ENCODE results near the gene TMED10. TPM values are rescaled to one million over a fixed set of nuclear protein-coding genes. Genes with fewer than 3 reads are reported as not detected.

The TMED10 gene
- total and polyA plus RNA-seq, 5 experiments from 2014 or later = 130 to 318 (median 219) TPM

DNA sequence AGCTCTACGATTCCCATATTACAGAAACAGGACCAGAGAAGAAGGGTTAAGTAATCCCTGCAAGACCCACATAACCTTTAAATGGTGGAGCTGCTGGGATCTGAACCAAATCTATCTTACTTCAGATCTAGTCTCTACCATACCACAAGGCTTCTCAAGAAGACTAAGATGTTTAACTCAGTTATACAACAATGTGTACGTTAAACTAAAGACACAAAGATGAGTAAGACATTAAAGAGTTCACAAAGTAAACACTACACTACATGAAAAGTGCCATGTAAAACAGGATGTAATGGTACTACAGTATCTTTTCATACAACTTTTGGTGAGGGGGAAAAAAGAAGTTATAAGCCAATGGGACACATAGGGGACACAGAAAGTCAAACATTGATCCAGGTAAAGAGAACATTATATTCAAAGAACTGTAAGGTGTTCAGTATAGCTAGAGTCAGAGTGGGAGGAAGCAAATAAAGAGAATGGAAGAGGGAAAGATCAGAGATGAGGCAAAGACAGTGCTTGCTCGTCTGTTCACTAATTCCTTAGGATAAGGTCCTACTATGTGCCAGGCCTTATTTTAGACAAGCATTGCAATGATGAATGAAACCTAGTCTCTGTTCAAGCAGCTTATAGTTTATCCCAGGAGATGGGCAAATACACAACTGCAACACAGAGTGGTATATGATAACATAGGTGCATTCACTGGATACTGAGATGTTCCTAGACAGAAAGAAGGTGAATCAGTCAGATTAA is 7.7 kb downstream of the TMED10 start:
- no peak for ATAC-seq
- peak overlapping the region in 4 of 10 donors; percentile 4 to 36 (median 32) for H3K27ac Mint-ChIP-seq

GRCh38 chr14:75167325-75167724 is 9.1 kb downstream of the TMED10 start:
- Mint-ChIP-seq H3K9me3 (no peaks in the 10 kb centered on the region), H3K36me3 (peaks cover 0 to 21% (median 0%) of the 10 kb centered on the region in 3 donors), H3K4me1 (peaks cover 25 to 80% (median 73%) of the 10 kb centered on the region in 4 donors), H3K4me3 (peak overlapping the region in 2 of 10 donors; percentile 9 to 24), H3K27me3 (no peaks in the 10 kb centered on the region), H3K27ac (peak overlapping the region in 2 of 10 donors; percentile 8 to 13)
- ATAC-seq (no peak), DNase-seq (no peak)
- POLR2A ChIA-PET = no interaction called here

More for the DNA sequence above, 7.7 kb downstream of the TMED10 start:
- H3K4me3 Mint-ChIP-seq = peak overlapping the region in 5 of 10 donors; percentile 8 to 76 (median 33)
- peaks cover 0 to 23% (median 0%) of the 10 kb centered on the region in 3 donors for H3K36me3 Mint-ChIP-seq
- peaks cover 26 to 84% (median 79%) of the 10 kb centered on the region in 4 donors for H3K4me1 Mint-ChIP-seq
- H3K27me3 Mint-ChIP-seq = no peaks in the 10 kb centered on the region
- no peak for DNase-seq
- POLR2A ChIA-PET = interaction anchor here (0.6 kb wide), 1 partner anchor 42 kb away, joined by 5 read pairs; the partner anchor contains the start of gene NEK9
- H3K9me3 Mint-ChIP-seq = no peaks in the 10 kb centered on the region

DNA sequence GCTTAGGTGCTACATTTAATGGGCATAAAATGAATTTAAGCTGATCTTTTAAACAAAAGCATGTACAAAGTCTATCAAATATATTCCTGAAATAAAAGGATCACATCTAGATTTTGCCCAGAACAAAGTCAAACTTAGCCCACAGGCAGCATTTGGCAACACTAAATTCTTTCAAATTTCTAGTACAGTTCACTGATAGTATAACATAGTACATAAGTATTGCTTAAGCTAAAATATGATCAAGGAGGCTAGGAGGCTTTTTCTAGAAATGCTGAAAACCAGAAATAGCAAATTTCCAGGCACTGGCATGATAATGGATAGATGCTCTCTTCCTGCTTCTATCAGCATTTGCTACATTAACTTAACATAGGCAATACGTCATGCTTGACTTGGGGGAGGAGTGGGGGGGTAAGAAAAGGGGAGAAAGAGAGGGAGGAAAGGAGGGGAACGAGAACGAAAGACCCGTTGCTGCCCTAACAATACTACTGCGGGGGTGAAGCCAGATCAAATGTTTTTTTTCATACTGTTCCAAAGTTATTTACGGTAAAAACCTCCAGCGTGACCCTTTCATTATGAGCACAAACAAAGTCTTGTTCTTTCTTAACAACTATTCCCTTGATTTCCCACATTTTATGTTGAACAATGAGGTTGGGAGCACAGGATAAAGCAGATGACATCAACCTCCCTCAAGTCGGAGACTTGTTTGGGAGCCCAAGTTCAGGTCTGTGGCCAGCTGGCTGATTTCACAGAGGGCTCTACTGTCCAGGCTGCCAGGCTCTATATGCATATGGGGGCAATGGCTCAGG is 10.6 kb downstream of the TMED10 start:
- no peak overlapping the region for H3K4me3 Mint-ChIP-seq
- POLR2A ChIA-PET = no interaction called here
- no peak overlapping the region for H3K27ac Mint-ChIP-seq
- H3K27me3 Mint-ChIP-seq = no peaks in the 10 kb centered on the region
- DNase-seq (no peak), ATAC-seq (no peak)
- H3K9me3 Mint-ChIP-seq = no peaks in the 10 kb centered on the region
- H3K36me3 Mint-ChIP-seq = peaks cover 0 to 15% (median 0%) of the 10 kb centered on the region in 3 donors
- peaks cover 28 to 80% (median 71%) of the 10 kb centered on the region in 4 donors for H3K4me1 Mint-ChIP-seq

- H3K9me3 Mint-ChIP-seq = no peaks in the 10 kb centered on the region
- ATAC-seq (no peak), DNase-seq (no peak)
- H3K27me3 Mint-ChIP-seq = no peaks in the 10 kb centered on the region
- H3K36me3 Mint-ChIP-seq = peaks cover 0 to 15% (median 0%) of the 10 kb centered on the region in 3 donors
- H3K4me1 Mint-ChIP-seq = peaks cover 32 to 80% (median 70%) of the 10 kb centered on the region in 4 donors
- H3K27ac Mint-ChIP-seq = peak overlapping the region in 1 of 10 donors; percentile 60
- H3K4me3 Mint-ChIP-seq = no peak overlapping the region
- POLR2A ChIA-PET = no interaction called here
Measured at GRCh38 chr14:75164809-75165208, 11.6 kb downstream of the TMED10 start.

DNA sequence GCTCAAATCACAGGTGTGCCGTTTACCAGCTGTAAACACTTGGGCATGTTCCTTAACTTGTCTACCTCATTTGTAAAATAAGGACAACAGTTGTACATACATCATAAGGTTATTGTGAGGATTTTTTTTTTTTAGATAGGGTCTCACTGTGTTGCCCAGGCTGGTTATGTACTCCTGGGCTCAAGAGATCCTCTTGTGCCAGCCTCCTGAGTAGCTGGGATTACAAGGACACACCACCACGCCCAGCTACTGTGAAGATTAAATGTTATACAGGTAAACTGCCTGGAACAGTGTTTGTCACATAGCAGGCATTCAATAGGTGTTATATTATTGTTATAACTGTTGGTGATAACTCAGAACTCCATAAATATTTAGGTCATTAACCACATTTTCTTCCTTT is 12.7 kb downstream of the TMED10 start:
- no peak for DNase-seq
- no peak for ATAC-seq
- peaks cover 0 to 13% (median 0%) of the 10 kb centered on the region in 3 donors for H3K36me3 Mint-ChIP-seq
- H3K4me1 Mint-ChIP-seq = peaks cover 31 to 81% (median 71%) of the 10 kb centered on the region in 4 donors
- no peak overlapping the region for H3K27ac Mint-ChIP-seq
- no peak overlapping the region for H3K4me3 Mint-ChIP-seq
- H3K27me3 Mint-ChIP-seq = no peaks in the 10 kb centered on the region
- POLR2A ChIA-PET = interaction anchor here (0.6 to 0.7 kb wide), 2 partner anchors 22 to 121 kb away, joined by 3 to 9 read pairs; no protein-coding TSS in a partner anchor
- no peaks in the 10 kb centered on the region for H3K9me3 Mint-ChIP-seq

DNA sequence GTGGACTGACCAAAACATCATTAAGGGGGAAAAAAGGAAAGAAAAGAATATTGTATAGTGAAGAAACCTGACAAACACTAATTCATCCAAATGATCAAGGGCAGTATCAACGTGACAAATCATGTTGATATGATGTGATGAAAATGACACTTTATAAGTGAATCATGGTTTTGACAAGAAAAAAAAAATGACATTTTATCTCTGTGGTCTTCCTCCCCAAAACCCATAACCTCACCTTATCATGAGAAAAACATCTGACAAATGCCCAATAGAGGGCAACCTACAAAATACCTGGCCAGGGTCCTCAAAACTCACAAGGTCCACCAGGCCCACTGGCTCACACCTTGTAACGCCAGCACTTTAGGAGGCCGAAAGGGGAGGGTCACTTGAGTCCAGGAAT is 13.8 kb downstream of the TMED10 start:
- Mint-ChIP-seq H3K36me3 (peaks cover 0 to 12% (median 0%) of the 10 kb centered on the region in 3 donors), H3K4me1 (peaks cover 25 to 74% (median 63%) of the 10 kb centered on the region in 4 donors)

DNA sequence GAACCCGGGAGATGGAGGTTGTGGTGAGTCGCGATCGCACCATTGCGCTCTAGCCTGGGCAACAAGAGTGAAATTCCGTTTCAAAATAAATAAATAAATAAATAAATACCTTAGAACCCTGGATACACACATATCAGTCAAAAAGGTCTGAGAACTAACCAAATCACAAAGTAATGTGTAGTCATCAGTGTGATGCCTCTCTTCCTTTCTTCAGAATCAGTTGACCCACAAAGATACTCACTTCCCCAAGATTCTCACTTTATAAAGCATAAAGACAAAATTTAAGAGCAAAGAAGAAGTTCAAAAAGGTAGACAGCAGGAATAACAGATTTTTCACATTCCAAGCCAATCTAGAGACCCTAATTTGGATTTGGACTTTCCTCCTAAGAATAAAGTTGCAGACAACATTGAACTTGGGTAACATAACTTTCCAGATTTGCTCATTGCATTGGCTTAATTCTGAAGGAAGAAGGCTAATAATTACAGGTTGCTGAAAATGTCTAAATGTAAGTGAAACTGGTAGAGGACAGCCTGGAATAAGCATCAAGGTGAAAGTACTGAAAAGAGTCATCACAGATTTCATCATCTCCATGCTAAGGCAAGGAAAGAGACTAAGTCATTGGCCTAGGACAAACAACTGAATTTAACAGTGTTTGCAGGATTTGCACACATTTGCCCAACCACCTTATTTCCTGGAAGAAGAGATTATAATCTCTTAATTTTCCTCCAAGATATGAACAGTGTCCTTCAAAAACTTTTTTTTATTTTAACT is 17.4 kb downstream of the TMED10 start:
- no peak overlapping the region for H3K4me3 Mint-ChIP-seq

More for the DNA sequence above, 13.8 kb downstream of the TMED10 start:
- Mint-ChIP-seq H3K27ac (peak overlapping the region in 5 of 10 donors; percentile 11 to 76 (median 45)), H3K4me3 (no peak overlapping the region), H3K27me3 (no peaks in the 10 kb centered on the region), H3K9me3 (no peaks in the 10 kb centered on the region)
- ATAC-seq (no peak), DNase-seq (no peak)
- POLR2A ChIA-PET = no interaction called here

GRCh38 chr14:75156901-75157300 is 19.5 kb downstream of the TMED10 start:
- ATAC-seq = peak; percentile 89 to 96
- peak in 3 of 10 donors; percentile 15 to 40 (median 39) for DNase-seq
- peak overlapping the region in 6 of 10 donors; percentile 9 to 52 (median 30) for H3K4me3 Mint-ChIP-seq
- no peaks in the 10 kb centered on the region for H3K27me3 Mint-ChIP-seq
- POLR2A ChIA-PET = no interaction called here
- no peaks in the 10 kb centered on the region for H3K9me3 Mint-ChIP-seq
- peaks cover 31 to 69% (median 61%) of the 10 kb centered on the region in 4 donors for H3K4me1 Mint-ChIP-seq
- H3K27ac Mint-ChIP-seq = peak overlapping the region in 7 of 10 donors; percentile 5 to 67 (median 49)
- H3K36me3 Mint-ChIP-seq = peaks cover 0 to 9% (median 2%) of the 10 kb centered on the region in 3 donors

More for the DNA sequence above, 17.4 kb downstream of the TMED10 start:
- ATAC-seq (no peak), DNase-seq (no peak)
- Mint-ChIP-seq H3K4me1 (peaks cover 31 to 71% (median 64%) of the 10 kb centered on the region in 4 donors), H3K36me3 (peaks cover 0 to 10% (median 0%) of the 10 kb centered on the region in 3 donors), H3K9me3 (no peaks in the 10 kb centered on the region), H3K27me3 (no peaks in the 10 kb centered on the region), H3K27ac (peak overlapping the region in 5 of 10 donors; percentile 12 to 66 (median 41))
- POLR2A ChIA-PET = no interaction called here

GRCh38 chr14:75156111-75156510 is 20.3 kb downstream of the TMED10 start:
- H3K27me3 Mint-ChIP-seq = no peaks in the 10 kb centered on the region

DNA sequence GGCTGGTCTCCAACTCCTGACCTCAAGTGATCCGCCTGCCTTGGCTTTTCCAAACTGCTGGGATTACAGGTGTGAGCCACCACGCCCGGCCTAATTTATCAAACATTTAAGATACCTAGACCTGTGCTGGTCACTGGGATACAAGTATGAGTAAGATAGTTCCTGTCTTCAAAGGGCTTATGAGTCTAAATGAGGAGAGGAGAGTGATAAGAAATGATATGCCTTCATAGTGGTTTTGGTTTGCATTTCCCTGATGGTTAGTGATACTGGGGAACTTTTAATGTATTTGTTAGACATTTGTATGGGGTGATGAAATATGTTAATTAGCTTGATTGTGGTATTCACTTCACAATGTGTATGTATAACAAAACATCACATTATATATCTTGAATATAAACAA is 21.2 kb downstream of the TMED10 start:
- Mint-ChIP-seq H3K4me1 (peaks cover 22 to 57% (median 52%) of the 10 kb centered on the region in 4 donors), H3K27me3 (no peaks in the 10 kb centered on the region), H3K27ac (peak overlapping the region in 2 of 10 donors; percentile 5 to 47), H3K9me3 (no peaks in the 10 kb centered on the region), H3K4me3 (no peak overlapping the region), H3K36me3 (peaks cover 2 to 21% (median 3%) of the 10 kb centered on the region in 3 donors)
- DNase-seq (no peak), ATAC-seq (no peak)
- POLR2A ChIA-PET = interaction anchor here (0.5 to 1.1 kb wide), 2 partner anchors 11 to 142 kb away, joined by 3 to 9 read pairs; no protein-coding TSS in a partner anchor

More at GRCh38 chr14:75156111-75156510, 20.3 kb downstream of the TMED10 start:
- Mint-ChIP-seq H3K4me3 (no peak overlapping the region), H3K9me3 (no peaks in the 10 kb centered on the region), H3K27ac (peak overlapping the region in 3 of 10 donors; percentile 39 to 67 (median 47)), H3K4me1 (peaks cover 28 to 65% (median 58%) of the 10 kb centered on the region in 4 donors), H3K36me3 (peaks cover 2 to 16% (median 3%) of the 10 kb centered on the region in 3 donors)
- DNase-seq (no peak), ATAC-seq (no peak)
- POLR2A ChIA-PET = interaction anchor here (0.6 to 1.1 kb wide), 2 partner anchors 12 to 128 kb away, joined by 3 read pairs; no protein-coding TSS in a partner anchor

DNA sequence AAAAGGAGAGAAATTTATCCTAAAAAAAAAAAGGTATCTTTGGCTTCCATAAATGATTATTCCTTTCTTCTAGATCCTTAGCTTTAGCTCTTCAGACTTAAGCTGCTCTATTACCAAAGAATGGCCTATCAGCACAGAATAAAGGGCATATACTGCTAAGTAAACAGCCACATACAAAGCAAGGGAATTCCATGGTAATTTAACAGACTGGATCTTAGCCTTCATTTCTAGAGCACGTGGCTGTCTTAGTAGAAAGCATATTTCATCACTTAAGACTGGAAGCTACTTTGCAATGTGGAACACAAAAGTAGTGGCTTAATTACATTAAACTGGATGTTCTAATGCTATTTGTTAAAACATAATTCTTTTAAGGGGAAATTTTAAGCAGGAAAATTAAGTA is 23.1 kb downstream of the TMED10 start:
- POLR2A ChIA-PET = interaction anchor here (1.0 kb wide), 1 partner anchor 22 kb away, joined by 3 read pairs; no protein-coding TSS in a partner anchor
- peaks cover 2 to 36% (median 3%) of the 10 kb centered on the region in 3 donors for H3K36me3 Mint-ChIP-seq
- no peaks in the 10 kb centered on the region for H3K27me3 Mint-ChIP-seq
- H3K4me3 Mint-ChIP-seq = no peak overlapping the region
- H3K27ac Mint-ChIP-seq = peak overlapping the region in 1 of 10 donors; percentile 48
- ATAC-seq = no peak
- peaks cover 17 to 55% (median 50%) of the 10 kb centered on the region in 4 donors for H3K4me1 Mint-ChIP-seq
- DNase-seq = no peak
- H3K9me3 Mint-ChIP-seq = no peaks in the 10 kb centered on the region
